Right forelimb (tissue), 1 donor: ENCODE data around the gene DIS3L2.

Source experiments
- DNase-seq: peaks from one replicate; pipeline ENCODE4 v3.0.0-alpha.2; 2018

DIS3L2 gene

DNA sequence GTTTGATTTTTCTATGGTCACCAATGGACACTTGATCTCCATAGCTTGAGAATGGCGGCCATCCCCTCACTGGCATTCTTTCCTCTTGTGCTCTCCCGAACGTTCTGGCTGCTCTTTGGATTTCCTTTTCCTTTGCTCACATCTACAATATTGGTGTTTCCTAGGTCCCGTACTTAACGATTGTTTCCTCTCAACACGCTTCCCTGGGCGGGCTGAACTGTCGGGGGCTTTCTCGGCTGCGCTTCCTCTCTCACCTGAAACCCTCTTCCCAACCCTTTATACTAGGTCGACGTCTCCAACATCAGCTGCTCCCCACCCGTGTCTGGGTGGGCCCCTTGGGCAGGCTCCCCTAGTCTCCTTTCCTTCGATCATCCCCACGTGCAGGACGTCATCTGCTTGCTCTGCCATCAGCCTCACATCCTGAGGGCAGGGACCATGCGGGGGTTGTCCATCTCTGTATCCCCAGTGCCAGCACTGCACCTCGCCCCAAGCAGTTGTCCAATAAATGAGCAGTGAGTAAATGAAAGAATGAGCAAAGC, 634 bp upstream of the DIS3L2 start:
- DNase-seq, result no peak

DNA sequence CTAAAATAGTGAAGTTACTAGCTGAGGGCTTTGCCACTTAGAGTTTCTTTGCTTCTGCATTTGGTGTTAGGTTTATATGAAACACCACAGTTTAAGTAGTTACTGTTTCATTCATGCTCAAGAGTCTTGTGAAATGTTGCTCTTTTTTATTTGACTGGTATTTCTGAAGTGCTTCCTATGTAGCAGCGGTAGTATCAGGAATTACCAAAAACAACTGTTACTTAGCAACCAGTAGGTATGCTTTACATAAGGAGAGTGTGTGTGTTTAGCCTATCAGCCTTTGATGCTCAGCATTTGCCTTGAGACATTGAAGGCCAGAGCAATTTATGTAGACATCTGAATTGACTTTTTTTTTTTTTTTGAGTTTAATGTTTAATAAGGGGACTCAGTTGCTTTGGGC, 3.6 kb downstream of the DIS3L2 start:
- DNase-seq, result no peak

DNA sequence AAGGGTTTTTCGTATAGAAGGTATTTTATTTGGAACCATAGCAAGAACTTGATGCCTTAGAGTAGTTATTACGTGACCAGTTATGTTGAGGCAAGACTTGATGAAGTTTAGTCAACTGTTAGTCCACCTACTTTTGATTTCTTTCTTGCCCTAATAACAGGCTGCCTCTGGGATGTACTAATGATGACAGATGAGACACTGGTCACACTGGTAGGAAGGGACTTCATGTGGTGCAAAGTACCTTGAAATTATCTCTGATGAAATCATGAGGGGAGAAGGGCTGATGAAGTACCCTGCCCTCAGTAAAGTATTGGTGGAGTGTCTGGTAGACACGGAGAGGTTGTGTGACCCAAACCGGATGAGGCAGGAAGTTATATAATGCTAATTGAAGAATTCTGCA, 5.4 kb downstream of the DIS3L2 start:
- DNase-seq, result no peak

DNA sequence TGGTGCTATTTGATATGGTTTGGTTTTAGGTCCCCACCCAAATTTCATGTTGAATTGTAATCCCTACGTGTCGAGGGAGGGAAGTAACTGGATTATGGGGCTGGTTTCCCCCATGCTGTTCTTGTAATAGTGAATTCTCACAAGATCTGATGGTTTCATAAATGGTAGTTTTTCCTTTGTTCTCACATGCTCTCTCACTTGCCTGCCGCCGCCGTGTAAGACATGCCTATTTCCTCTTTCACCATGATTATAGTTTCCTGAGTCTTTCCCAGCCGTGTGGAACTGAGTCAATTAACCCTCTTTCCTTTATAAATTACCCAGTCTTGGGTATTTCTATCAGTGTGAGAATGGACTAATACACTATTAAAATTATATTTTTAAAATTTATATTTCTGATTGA, 7.3 kb downstream of the DIS3L2 start:
- no peak for DNase-seq

DNA sequence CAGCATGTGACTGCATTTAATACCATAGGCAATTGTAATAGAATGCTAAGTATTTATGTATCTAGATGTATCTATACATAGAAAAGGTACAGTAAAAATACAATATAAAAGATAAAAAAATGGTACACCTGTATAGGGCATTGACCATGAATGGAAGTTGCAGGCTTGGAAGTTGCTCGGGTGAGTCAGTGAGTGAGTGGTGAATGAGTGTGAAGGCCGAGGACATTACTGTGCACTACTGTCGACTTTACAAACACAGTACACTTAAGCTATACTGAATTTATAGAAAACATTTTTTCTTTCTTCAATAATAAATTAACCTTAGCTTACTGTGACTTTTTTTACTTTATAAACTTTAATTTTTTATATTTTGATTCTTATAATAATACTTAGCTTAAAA, 8.9 kb downstream of the DIS3L2 start:
- DNase-seq, result no peak

DNA sequence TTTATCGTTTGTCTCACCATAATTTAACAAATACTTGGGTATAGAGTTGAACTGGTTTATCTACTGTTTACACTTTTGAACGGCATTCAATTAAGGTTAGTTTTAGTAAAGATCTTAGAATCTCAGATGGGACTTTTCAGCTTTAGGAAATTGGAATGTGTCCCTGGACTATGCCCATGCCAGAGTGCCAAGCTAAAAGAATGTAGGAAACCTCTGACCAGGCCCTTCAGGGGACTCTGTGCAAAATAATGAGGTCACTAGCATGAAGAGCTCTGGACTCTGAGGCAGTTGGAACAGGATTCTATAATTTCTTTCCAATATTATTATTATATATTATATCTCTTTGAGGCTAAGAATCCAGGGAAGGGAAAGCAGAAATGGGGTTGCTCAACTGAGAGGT, 13.5 kb downstream of the DIS3L2 start:
- DNase-seq, result no peak

DNA sequence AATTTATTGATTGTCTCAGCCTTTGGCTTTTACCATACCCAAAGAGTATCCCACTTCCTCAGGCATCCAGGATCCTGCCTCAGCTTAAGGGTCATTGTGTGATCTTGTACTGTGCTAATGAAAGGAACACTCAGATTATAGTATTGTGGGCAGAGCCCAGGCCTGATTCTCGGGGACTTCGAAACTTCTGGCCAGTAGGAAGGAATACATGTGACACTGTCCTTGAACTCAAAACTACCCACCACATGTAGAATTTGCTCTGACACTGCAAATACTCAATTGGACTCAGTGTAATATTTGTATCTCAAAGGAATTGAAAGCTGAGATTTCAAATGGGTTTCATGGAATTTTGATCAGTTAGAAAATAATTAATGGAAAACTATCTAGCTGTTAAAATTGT, 15.9 kb downstream of the DIS3L2 start:
- DNase-seq, result no peak

DNA sequence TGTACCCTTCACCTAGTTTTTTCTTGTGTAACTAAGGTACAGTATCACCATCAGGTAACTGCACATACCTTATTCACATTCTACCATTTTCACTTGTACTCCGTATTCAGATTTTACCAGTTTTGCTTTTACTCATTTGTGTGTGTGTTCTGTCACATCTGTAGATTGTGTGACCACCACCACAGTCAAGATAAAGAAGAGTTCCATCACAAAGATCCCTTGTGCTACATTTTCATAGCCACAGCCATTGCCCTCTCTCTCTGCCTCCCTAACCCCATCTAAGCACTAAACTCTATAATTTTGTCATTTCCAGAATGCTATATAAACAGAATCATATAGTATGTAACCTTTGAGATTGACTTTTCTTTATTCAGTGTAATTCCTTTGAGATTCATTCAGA, 23.5 kb downstream of the DIS3L2 start:
- DNase-seq, result no peak

DNA sequence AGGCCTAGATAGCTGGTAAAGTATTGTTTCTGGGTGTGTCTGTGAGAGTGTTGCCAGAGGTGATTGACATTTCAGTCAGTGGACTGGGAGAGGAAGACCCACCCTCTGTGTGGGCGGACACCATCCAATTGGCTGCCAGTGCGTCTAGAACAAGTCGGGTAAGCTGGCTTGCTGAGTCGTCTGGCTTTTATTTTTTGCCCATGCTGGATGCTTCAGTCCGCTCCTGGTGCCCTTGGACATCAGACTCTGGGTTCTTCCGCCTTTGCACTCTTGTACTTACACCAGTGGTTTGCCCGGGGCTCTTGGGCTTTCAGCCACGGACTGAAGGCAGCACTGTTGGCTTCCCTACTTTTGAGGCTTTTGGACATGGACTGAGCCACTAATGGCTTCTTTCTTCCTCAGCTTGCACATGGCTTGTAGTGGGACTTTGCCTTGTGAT, 24.3 kb downstream of the DIS3L2 start:
- no peak for DNase-seq

DNA sequence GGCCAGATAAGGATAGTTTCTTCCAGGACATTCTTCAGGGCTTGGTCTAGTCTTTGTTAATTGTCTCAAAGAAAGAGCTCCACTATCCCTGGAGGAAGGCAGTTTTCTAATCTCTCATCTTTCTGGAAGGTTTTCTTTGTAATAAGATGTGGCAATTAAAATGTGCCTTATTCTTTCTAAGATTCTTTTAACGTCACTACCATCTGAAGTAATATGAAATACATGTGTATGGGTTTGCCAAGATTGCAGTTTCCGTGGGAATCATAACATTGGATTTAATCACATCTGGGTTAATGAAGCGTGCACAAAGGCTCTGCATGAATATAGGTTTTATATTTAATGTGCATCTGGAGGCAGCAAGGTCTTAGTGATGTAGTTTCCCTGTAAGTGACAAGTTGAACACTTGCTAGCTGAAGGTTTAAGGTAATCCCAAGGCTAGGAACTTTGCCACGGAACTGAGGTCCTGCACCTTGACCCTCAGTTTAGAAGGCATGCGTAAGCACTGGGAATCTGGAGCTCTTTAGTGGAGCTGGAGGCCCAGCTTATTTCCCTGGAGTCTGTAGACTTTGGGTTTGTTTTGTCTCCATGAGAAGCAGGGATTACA, 25.7 kb downstream of the DIS3L2 start:
- no peak for DNase-seq

DNA sequence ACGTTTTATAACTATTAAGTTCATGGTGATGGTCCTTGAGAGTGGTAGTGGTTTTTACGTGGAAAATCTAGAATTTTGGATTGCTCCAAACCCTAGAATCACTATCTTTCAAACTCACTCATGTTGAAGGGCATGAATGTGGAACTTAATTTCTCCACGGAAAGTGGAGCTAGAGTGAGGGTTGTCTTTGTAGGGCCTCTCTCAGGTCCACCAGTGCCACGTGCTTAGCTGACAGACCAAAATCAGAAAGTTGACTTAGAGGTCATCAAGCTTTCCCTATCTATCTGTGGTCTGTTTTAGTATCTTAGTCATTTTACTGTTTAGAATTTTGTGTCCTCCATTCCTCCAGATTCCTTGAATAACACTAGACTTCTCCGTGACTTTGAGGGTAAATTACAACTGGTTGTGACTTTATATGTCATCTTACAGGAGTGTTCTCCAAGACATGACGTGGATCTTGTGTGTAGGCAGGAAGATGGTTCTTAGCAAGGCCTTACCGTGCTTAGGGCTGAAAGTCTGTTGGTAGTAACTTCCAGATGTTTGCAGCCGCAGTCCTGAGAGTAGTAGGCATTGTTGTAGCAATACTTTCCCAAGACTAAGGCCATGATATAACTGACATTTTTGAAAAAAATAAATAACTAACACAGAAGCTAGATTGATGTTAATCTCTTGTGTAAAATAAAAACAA, 26.8 kb downstream of the DIS3L2 start:
- DNase-seq, result no peak

DNA sequence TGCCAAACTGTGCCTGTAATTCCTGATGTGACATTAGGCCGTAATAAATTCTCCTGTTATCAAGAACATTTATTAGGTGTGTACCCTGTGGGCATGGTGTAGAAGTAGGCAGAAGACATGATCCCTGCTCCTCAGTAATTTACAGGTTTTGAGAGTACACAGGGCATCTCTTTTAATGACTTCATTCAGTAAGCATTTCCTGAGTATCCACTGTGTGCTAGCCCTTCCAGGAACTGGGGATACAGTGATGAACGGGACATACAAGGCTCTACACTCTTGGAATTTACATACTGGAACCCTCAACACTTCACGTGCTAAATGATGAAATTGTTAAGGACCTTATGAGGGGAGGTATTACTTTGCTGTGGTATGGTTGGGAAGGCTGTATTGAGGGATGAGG, 30.2 kb downstream of the DIS3L2 start:
- DNase-seq, result no peak

DNA sequence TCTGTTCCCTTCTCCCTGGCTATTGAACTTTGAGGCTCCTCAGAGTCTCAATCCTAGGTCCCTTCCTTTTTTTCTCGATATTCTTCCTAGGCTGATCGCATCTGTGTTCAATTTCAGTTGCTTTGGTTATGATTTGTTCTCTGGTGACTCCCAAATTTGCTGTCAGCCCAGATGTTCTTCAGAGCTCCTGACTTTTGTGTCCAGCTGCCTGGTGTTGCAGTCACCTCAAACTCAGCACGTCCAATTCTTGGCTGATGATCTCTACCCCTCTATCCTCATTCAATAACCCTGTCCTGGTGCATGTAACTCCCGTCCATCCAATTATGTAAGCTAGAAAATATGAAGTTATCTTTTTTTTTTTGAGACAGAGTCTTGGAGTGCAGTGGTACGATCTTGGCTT, 31.4 kb downstream of the DIS3L2 start:
- DNase-seq, result no peak

DNA sequence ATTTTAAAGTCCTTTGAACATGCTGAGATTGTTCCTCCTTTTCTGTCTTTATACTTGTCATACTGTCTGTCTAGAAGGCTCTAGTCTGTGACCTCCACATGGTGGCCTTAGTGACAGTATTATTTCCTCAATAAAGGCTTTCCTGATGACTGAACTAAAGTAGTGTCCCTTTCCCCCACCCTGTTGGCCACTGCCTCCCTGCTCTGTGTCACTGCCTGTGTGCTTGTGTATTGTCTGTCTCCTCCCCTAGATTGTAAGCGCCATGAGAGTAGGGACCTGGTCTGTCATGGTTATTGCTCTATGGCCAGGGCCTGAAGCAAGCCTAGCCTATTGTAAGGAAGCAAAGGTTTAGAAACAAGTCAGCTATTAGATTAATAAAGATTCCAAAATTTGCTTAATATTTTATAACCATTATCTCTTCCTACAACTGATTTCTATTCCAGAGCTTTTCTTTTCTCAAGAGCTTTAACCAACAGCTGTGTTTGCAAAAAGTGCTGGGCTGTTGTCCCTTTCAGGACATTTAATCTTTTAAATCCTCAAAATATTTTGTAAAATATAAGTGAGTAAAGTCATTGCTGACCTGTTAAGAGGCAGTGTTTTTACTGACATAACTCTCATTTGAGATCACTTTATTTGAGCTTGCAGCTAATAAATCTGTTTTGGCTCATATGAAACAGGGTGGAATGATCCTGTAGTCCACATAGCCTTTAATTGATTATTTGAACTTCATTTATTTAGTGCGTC, 35.5 kb downstream of the DIS3L2 start:
- DNase-seq, result no peak

DNA sequence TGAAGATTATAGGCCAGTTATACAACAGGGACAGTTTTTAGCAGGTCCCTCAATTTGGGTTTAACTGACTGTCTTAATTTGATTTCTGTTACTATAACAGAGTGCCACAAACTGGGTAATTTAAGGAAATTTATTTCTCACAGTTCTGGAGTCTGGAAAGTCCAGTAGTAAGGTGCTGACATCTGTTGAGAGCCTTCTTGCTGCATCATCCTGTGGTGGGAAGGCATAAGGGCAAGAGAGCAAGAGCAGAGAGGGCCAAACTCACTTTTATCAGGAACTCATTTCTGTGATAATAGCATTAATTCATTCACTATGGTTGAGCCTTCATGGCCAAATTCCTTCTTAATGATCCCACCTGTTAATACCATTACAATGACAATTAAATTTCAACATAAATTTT, 36.5 kb downstream of the DIS3L2 start:
- DNase-seq, result no peak

DNA sequence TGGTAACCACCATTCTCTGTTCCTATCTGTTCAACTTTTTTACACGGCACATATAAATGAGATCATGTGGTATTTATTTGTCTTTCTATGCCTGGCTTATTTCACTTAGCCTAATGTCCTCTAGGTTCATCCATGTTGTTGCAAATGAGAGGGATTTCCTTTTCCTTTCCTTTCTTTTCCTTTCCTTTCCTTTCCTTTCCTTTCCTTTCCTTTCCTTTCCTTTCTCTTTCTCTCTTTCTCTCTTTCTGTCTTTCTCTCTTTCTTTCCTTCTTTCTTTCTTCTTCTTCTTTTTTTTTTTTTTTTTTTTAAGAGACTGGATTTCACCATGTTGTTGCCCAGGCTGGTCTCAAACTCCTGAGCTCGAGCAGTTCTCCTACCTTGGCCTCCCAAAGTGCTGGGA, 38.9 kb downstream of the DIS3L2 start:
- DNase-seq, result no peak

DNA sequence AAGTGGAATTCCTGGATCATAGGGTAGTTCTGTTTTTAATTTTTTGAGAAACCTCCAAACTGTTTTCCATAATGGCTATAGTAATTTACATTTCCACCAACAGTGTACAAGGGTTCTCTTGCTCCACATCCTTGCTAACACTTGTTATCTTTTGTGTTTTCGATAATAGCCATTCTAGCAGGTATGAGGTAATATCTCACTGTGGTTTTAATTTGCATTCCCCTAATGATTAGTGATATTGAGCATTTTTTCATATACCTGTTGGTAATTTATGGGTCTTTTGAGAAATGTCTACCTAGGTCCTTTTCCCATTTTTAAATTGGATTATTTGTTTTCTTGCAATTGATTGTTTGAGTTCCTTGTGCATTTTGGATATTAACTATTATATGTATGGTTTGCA, 39.6 kb downstream of the DIS3L2 start:
- no peak for DNase-seq

DNA sequence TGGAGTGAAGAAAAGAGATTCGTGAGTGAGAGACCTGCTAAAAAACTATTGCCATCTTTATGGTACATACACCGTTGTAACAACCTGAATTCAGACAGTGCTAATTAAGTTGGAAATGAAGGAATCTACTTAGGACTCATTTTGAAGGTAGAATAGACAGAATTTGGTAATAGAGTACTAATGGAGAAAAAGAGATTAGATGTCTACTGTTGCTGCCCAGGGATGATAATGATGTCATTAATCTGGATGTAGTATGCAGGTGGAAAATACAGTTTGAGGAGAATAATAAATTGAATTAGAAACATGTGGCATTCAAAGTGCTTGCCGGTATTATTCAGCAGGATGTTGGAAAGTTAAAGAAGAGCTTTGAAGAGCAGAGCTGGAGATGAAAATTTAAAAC, 44.7 kb downstream of the DIS3L2 start:
- DNase-seq, result no peak

DNA sequence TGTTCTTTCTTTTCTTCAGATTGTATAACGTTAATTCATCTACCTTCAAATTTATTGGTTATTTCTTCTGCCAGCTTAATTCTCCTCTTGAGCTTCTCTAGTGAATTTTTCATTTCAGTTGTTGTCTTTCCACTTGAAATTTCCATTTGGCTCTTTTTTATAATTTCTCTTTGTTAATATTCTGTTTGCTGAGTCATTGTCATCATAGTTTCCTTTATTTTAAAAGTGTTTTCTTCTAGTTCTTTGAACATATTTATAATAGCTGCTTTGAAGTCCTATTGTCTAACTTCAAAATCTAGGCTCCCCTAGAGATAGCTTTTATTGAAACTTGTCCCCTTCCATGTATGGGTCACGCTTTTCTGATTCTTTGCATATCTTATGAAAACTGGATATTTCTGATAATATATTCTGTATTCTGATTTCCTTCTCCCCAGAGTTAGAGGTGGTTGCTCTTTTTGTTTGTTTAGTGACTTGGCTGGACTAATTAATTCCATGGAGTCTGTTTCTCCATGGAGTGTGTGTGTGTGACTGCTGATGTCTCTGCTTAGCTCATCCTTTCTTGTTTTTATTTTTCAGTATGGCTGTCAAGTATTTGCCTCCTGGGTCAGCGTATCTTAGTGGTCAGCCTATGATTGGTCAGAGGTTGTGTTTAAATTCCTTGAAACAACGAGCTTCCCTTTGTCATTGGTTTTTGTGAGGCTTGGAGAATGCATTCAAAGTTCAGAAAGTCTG, 47.6 kb downstream of the DIS3L2 start:
- DNase-seq, result no peak

DNA sequence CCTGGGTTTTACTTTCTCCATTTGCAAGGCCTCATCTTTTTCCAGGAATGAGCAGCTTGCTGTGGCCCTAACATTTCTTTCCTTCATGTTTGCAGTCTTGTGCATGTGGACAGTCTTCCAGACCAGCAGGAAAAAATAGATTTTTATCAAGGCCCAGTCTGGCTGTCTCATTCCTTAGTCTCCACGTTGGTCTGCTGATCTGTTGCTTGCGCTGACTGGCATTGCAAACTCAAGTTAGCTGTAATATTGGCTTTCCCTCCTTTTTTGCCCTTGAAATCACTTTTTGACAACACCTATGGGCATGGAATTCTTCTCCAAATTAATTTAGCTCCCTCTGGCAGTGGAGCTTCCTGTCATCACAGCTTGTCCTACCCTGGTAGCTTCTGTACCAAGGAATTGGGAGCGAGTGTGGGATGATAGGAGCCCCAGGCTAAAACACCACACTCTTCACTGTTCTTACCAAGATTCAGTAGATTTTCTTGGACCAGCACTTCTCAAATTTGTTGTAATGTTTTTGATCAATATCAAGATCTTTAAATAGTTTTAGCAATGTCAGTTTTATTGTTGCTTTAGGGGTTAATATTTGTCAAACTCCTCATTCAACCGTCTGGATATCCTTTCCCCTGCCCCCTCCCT, 48.2 kb downstream of the DIS3L2 start:
- DNase-seq, result no peak

DNA sequence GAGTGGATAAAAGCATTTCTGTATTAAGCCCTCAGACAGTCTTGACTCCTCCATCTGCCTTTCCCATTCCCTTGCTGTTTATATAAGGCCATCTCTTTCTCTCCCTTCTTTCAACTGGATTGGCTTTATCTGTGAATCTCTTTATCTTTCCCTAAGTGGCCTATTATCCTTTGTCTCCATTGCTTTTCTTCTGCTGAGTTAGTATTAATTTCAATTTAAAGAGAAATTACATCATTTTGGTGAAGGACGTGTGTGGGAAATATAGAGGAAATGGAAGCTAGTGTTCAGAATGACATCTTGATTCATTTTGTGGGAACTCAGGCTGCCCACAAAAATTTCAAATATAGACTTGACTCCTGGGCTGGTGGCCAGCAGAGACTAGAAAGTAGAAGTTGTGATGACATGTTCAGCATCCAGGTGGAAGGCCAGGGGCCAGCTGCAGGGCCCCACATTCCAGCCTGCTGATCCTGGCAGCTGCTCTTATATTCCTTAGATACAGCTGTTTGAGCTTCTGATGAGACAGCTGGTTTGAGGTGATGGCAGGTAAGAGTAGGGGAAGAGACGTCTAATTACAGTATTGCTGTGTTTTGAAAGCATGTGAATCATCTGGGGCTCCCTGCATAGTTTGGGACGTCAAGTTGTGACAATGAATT, 52.3 kb downstream of the DIS3L2 start:
- peak; percentile 58 for DNase-seq

DNA sequence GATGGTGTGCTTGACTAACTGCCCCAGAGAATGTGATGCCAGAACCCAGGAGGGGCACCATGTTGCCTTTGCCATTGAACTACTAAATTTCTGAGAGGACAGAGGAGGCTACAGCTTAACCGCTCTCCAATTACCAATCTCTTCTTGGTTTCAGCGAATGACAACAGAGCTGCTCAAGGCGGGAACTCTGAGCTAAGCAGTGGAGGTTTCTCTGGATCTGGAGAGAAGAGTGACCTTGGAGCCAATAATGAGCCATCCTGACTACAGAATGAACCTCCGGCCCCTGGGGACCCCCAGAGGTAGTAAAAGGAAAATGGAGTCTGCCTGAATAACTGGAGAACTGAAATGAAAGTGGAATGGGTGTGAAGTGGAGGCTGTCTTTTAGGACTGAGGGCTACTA, 53.2 kb downstream of the DIS3L2 start:
- DNase-seq, result no peak
